Measurements from ENCODE around the gene LAMA5.
A peak's percentile ranks its signal among the peaks of the same experiment; 100 is the strongest.

The LAMA5 gene

DNA sequence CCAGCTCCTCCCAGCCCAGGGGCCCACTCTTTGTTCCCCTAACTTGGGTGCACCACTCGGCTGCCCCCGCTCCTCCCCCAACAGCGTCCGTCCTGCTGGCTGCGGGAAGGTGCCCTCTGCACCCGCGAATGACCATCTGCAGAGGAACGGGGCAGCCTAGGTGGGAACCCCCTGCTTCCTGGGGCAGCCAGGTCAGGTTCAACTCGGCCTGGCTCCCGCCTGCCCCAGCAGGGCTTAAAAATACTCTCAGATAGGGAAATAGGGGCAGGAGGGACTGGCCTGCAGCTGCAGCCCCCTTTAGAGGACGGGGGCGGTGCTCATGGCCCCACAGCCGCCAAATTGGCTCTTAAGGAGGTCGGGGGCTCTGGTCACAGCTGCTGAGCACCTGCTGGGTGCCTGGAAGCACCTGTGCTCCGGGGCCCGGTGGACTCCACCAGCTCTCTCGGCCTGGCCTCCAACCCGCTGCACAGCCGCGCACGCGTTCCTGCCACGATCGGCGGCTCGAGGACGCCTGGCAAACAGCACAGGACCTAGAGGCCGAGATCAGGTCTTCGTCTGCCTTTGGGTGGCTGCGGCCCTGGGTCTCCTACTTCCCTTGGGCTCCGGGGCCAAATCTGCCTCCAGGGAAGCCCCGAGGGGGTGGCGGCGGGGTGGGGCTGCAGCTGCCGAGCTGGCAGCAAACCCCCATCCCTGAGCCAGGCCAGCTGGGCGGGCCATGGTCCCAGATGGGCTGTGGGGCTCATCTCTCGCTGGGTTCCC, 700 bp upstream of the LAMA5 start:
- Histone ChIP-seq H3K4me3 (ENCODE audit: low read depth, low read length) (peak overlapping the region; percentile 58), H3K4me1 (ENCODE audit: control insufficient read depth, insufficient read depth, low read length) (peaks cover 56% of the 10 kb centered on the region), H3K36me3 (ENCODE audit: control insufficient read depth, insufficient read depth, low read length) (0 out of 2 replicates have a peak, but pooled peaks cover 8% of the 10 kb centered on the region), H3K9me3 (ENCODE audit: control insufficient read depth, insufficient read depth, low read depth, low read length) (no peaks in the 10 kb centered on the region), H3K27me3 (ENCODE audit: control insufficient read depth, insufficient read depth, low read length) (no peaks in the 10 kb centered on the region), H3K9ac (ENCODE audit: low read length) (peak overlapping the region; percentile 63), H3K27ac (ENCODE audit: low read depth, low read length) (peak overlapping the region; percentile 76)

GRCh38 chr20:62366370-62367135, 559 bp downstream of the LAMA5 start:
- H3K9me3 ChIP-seq (ENCODE audit: control insufficient read depth, insufficient read depth, low read depth, low read length): no peaks in the 10 kb centered on the region
- peaks cover 69% of the 10 kb centered on the region for H3K4me1 ChIP-seq (ENCODE audit: control insufficient read depth, insufficient read depth, low read length)
- H3K27me3 ChIP-seq (ENCODE audit: control insufficient read depth, insufficient read depth, low read length): no peaks in the 10 kb centered on the region
- H3K36me3 ChIP-seq (ENCODE audit: control insufficient read depth, insufficient read depth, low read length): peaks cover 12% of the 10 kb centered on the region; the same call in 1 of the 2 replicates
- peak overlapping the region; percentile 70 for H3K4me3 ChIP-seq (ENCODE audit: low read depth, low read length)
- peak overlapping the region; percentile 76 for H3K9ac ChIP-seq (ENCODE audit: low read length)
- peak overlapping the region; percentile 88 for H3K27ac ChIP-seq (ENCODE audit: low read depth, low read length)

GRCh38 chr20:62365814-62366369, 1.2 kb downstream of the LAMA5 start:
- Histone ChIP-seq H3K9ac (ENCODE audit: low read length) (peak overlapping the region; percentile 76), H3K36me3 (ENCODE audit: control insufficient read depth, insufficient read depth, low read length) (peaks cover 12% of the 10 kb centered on the region), H3K27ac (ENCODE audit: low read depth, low read length) (peak overlapping the region; percentile 88; the same call in 1 of the 2 replicates), H3K4me1 (ENCODE audit: control insufficient read depth, insufficient read depth, low read length) (peaks cover 73% of the 10 kb centered on the region), H3K9me3 (ENCODE audit: control insufficient read depth, insufficient read depth, low read depth, low read length) (no peaks in the 10 kb centered on the region), H3K4me3 (ENCODE audit: low read depth, low read length) (peak overlapping the region; percentile 70), H3K27me3 (ENCODE audit: control insufficient read depth, insufficient read depth, low read length) (no peaks in the 10 kb centered on the region)

DNA sequence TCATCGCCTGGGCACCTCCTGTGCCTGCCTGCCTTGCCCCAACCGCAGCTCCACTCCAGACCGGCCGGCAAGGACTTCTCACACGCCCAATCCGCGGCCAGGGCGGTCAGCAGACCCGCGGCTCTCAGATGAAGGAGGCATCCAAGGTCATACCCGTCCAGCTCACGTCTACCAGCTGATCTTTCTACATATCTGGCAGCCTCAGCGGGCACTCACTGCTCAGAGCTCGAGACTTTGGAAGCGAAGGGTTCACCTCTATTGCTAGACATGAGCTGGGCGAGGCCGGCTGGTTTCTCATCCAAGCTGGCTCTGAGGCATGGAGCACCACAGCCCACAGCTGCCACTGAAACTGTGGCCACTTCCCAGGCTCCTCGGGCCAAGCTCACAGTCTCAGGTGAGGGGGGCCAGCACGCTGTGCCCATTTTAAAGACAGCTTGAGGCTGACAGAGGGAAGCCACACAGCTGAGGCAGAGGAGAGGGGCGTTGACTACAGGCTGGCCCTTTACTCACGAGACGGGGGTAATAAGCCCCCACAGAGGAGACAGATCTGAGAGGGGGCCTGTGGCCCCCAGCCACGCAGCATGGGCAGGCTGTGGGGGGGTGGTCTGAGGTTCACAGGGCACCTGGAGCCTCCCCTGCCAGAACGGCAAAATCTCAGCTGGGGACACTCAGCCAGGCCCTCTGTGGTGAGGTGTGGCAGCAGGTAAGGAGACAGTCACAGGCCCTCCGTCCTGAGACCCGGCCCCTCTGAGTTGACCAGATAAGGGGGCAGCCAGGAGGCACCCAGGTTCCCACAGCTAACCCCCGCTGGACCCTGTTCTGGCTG, 2.0 kb downstream of the LAMA5 start:
- H3K36me3 ChIP-seq (ENCODE audit: control insufficient read depth, insufficient read depth, low read length): peaks cover 16% of the 10 kb centered on the region
- peak overlapping the region; percentile 37 for H3K9ac ChIP-seq (ENCODE audit: low read length)
- peak overlapping the region; percentile 70 for H3K4me3 ChIP-seq (ENCODE audit: low read depth, low read length)
- no peaks in the 10 kb centered on the region for H3K9me3 ChIP-seq (ENCODE audit: control insufficient read depth, insufficient read depth, low read depth, low read length)
- H3K4me1 ChIP-seq (ENCODE audit: control insufficient read depth, insufficient read depth, low read length): peaks cover 69% of the 10 kb centered on the region
- H3K27me3 ChIP-seq (ENCODE audit: control insufficient read depth, insufficient read depth, low read length): no peaks in the 10 kb centered on the region
- H3K27ac ChIP-seq (ENCODE audit: low read depth, low read length): peak overlapping the region; percentile 96; the same call in 1 of the 2 replicates

- Histone ChIP-seq H3K4me1 (ENCODE audit: control insufficient read depth, insufficient read depth, low read length) (peaks cover 65% of the 10 kb centered on the region), H3K27ac (ENCODE audit: low read depth, low read length) (peak overlapping the region; percentile 96), H3K4me3 (ENCODE audit: low read depth, low read length) (no peak overlapping the region; the same call in 1 of the 2 replicates), H3K27me3 (ENCODE audit: control insufficient read depth, insufficient read depth, low read length) (no peaks in the 10 kb centered on the region), H3K36me3 (ENCODE audit: control insufficient read depth, insufficient read depth, low read length) (peaks cover 16% of the 10 kb centered on the region), H3K9ac (ENCODE audit: low read length) (peak overlapping the region; percentile 37), H3K9me3 (ENCODE audit: control insufficient read depth, insufficient read depth, low read depth, low read length) (no peaks in the 10 kb centered on the region)
These were observed 2.9 kb downstream of the LAMA5 start for GRCh38 chr20:62363920-62364851.

DNA sequence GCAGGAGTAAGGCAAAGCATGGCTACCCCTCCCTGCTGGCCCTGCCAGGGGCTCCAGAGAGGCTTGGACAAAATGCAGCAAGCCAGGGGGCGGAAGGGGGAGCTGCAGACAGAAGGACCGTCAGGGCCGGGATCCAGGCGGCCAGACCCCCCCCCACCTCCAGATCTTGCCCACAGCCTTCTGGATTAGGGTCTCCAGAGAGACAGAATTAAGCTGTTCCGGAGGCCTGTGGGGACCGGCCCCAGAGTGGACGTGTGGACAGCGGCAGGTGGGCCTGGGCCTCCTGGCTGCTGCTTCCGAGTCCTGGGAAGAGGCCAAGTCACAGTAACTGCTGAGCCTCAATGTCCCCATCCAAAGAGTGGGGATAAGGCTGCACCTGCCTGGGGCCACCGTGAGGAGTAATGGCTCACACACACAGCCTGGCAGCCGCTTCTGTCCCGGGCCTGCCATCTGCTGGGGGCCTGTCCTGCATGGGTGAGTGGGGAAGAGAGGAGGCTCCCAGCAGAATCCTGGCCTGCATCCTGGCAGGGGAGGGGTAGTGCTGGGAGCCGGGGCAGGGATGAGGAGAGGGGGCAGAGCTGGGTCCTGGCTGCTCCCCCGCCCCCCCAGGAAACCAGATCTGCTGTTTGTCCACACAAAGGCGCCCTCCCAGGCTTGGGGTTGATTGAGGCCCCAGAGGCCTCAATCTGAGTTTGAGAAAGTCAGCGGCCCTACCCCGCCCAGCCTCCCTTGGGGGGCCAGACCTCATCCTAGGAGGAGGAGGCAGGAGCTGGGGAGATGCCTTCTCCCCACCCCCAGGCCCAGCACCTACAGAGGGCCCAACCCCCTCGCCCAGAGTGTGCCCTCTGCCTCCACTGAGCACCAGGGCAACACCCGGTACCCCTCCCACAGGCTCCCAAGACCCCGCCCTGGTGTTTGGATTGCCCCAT, 3.9 kb downstream of the LAMA5 start:
- Histone ChIP-seq H3K4me3 (ENCODE audit: low read depth, low read length) (no peak overlapping the region), H3K4me1 (ENCODE audit: control insufficient read depth, insufficient read depth, low read length) (peaks cover 70% of the 10 kb centered on the region), H3K36me3 (ENCODE audit: control insufficient read depth, insufficient read depth, low read length) (peaks cover 20% of the 10 kb centered on the region), H3K9ac (ENCODE audit: low read length) (no peak overlapping the region), H3K27ac (ENCODE audit: low read depth, low read length) (peak overlapping the region; percentile 96), H3K9me3 (ENCODE audit: control insufficient read depth, insufficient read depth, low read depth, low read length) (no peaks in the 10 kb centered on the region), H3K27me3 (ENCODE audit: control insufficient read depth, insufficient read depth, low read length) (no peaks in the 10 kb centered on the region)

- Histone ChIP-seq H3K4me1 (ENCODE audit: control insufficient read depth, insufficient read depth, low read length) (peaks cover 74% of the 10 kb centered on the region), H3K27ac (ENCODE audit: low read depth, low read length) (peak overlapping the region; percentile 96), H3K36me3 (ENCODE audit: control insufficient read depth, insufficient read depth, low read length) (peaks cover 21% of the 10 kb centered on the region), H3K27me3 (ENCODE audit: control insufficient read depth, insufficient read depth, low read length) (no peaks in the 10 kb centered on the region), H3K4me3 (ENCODE audit: low read depth, low read length) (no peak overlapping the region), H3K9me3 (ENCODE audit: control insufficient read depth, insufficient read depth, low read depth, low read length) (no peaks in the 10 kb centered on the region), H3K9ac (ENCODE audit: low read length) (peak overlapping the region; percentile 63)
These were observed 4.5 kb downstream of the LAMA5 start for GRCh38 chr20:62362590-62362940.

GRCh38 chr20:62361799-62362589, 5.1 kb downstream of the LAMA5 start:
- H3K9ac ChIP-seq (ENCODE audit: low read length): peak overlapping the region; percentile 73
- H3K27me3 ChIP-seq (ENCODE audit: control insufficient read depth, insufficient read depth, low read length): no peaks in the 10 kb centered on the region
- H3K36me3 ChIP-seq (ENCODE audit: control insufficient read depth, insufficient read depth, low read length): peaks cover 21% of the 10 kb centered on the region
- H3K4me1 ChIP-seq (ENCODE audit: control insufficient read depth, insufficient read depth, low read length): peaks cover 79% of the 10 kb centered on the region
- peak overlapping the region; percentile 96 for H3K27ac ChIP-seq (ENCODE audit: low read depth, low read length)
- H3K4me3 ChIP-seq (ENCODE audit: low read depth, low read length): peak overlapping the region; percentile 23; the same call in 1 of the 2 replicates
- H3K9me3 ChIP-seq (ENCODE audit: control insufficient read depth, insufficient read depth, low read depth, low read length): no peaks in the 10 kb centered on the region

All from HUES6 (cell line).